Adrenal gland (tissue), 12 donors: ENCODE data around the gene OARD1. TPM values are rescaled to one million over a fixed set of nuclear protein-coding genes. Genes with fewer than 3 reads are reported as not detected.

ENCODE experiments used
- DNase-seq, 7 donors: peaks; one replicate each; pipeline ENCODE4 v3.0.0-alpha.2; 2019 to 2020
- H3K27ac ChIP-seq, 5 donors: fragments of 200-600 bp; sonication (generic) in 4 of 5; 1 replicate in 3 of 5; 2 replicates in 2 of 5; pipeline versions ENCODE4 v1.5.1 to v1.8.0; 2016 to 2020; ENCODE audit warnings: mild to moderate bottlenecking in 1 of 5
- H3K27me3 ChIP-seq: fragments of 200-600 bp; 2 replicates; pipeline ENCODE4 v1.8.0; 2021
- H3K36me3 ChIP-seq, 2 donors: fragments of 200-600 bp; replicated peaks in 1 of 2; 1 replicate in 1 of 2; 2 replicates in 1 of 2; pipeline versions ENCODE4 v1.5.1 to v1.8.0; 2018 to 2022
- H3K4me1 ChIP-seq, 2 donors: fragments of 200-600 bp; replicated peaks in 1 of 2; 1 replicate in 1 of 2; 2 replicates in 1 of 2; pipeline versions ENCODE4 v1.5.1 to v1.8.0; 2018 to 2021
- H3K4me3 ChIP-seq, 4 donors: fragments of 200-600 bp; sonication (generic) in 3 of 4; one replicate each; pipeline ENCODE4 v1.5.1; 2016 to 2018
- H3K9me3 ChIP-seq, 3 donors: fragments of 200-600 bp; sonication (generic) in 1 of 3; replicated peaks in 1 of 3; 1 replicate in 2 of 3; 2 replicates in 1 of 3; pipeline versions ENCODE4 v1.5.1 to v1.8.0; 2016 to 2021
- CTCF ChIP-seq, 6 experiments: fragments of 450-650 bp in 4 of 6; fragments of 200-600 bp in 2 of 6; sonication (generic) in 1 of 6; IDR thresholded peaks; 1 replicate in 5 of 6; 2 replicates in 1 of 6; pipeline versions ENCODE4 v1.5.1 to v1.8.0; 2016 to 2021; ENCODE audit warnings: antibody characterized with exemption in 6 of 6, mild to moderate bottlenecking in 2 of 6, moderate library complexity in 1 of 6
- POLR2A ChIP-seq, 2 donors: fragments of 450-650 bp; IDR thresholded peaks; one replicate each; pipeline ENCODE4 v1.6.1; 2017; ENCODE audit warnings: antibody characterized with exemption in 2 of 2, mild to moderate bottlenecking in 2 of 2, moderate library complexity in 1 of 2
- WGBS, 4 donors: extraction: QIAGEN DNeasy Blood & Tissue Kit in 2 of 4; methylation state at CpG; one replicate each; pipeline versions ENCODE4 v1.1.5 to v1.1.7; 2013 to 2017; 5-methylcytosine and 5-hydroxymethylcytosine counted together
- intact Hi-C, 2 donors: fragments of 100-400 bp; cut with DNase I; formaldehyde crosslinking; loops; one replicate each; pipeline versions ENCODE4 v1.14.1 to v1.15.0; 2022 to 2023
- polyA plus RNA-seq, 3 donors: library from polyadenylated mRNA; stranded (reverse); fragments of 200-250 nt in 2 of 3; fragments of 350-450 nt in 1 of 3; fragmentation: Illumina TruSeq in 1 of 3; extraction: RNeasy Lipid Tissue Mini Kit (QIAGEN cat#74804) in 1 of 3; gene quantifications; one replicate each; pipeline ENCODE4 v1.2.3, GENCODE V29; 2013 to 2014
- total RNA-seq, 9 donors: library from RNA; depleted of rRNA in 4 of 9; stranded (reverse); fragments of >200 nt in 4 of 9; fragments of 120-200 nt in 1 of 9; fragmentation: NEBNext Ultra II Directional in 1 of 9; extraction: Animal tissue kit (Norgen Biotek cat#: 25700) in 1 of 9; gene quantifications; one replicate each; pipeline versions ENCODE4 v1.1.0 to v1.2.4, GENCODE V29; 2013 to 2023
- donor health status: healthy with polysubstance abuse.
- donor health status: Bipolar disorder and iron deficiency.
- donor health status: DM: yes; HTN: yes; CAD: no.
- donor health status: DM: no; HTN: no; CAD: no.
- donor health status: DM: no; HTN: no; CAD: no.
- donor health status: DM: yes; HTN: yes; CAD: no.

OARD1 gene
- total and polyA plus RNA-seq, 12 donors: 10.1 to 44.4 (median 24.1) TPM

DNA sequence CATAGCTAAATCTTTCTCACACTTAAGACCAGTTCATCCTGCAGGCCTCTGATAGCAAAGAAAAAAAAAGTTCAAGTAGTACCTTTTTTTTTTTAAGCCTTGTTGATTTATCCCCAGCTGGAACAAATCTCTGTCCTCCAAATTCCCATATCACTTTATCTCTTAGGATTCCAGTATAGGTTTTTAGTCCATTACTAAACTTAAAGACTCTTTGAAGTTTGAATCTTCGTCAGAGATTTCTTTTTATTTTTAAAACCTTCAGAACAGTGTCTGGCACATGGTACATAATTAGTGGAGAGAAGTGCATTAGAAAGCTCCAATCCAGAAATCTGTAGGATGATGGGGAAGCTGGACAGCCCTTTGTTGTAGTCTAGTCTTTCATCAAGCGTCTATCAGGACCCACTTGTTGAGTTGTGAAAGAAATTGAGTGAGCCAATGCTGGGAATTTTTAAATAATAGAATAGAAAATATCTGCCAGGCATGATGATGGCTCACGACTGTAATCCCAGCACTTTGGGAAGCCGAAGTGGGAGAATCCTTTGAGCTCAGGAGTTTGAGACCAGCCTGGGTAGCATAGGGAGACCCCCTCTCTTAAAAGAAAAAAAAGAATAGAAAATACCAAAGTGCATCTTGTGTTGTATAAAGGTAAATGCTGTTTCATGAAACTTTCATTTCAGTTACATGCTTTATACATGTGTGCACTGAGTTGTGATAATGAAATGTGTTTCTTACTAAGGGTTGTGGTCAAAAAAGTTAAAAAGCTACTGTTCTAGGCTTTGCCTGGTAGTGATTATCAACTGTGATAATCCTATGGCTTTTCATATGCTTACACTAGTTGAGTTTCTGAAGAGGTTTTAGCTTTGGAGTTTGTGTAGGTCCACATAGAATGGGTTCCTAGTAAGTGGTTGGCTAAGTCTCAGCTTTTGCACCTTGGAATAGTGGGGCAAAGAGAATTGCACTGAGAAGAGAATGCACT is 3.8 kb upstream of the OARD1 start:
- TF ChIP-seq CTCF (IDR thresholded peaks at IDR 0.05) (no peak), POLR2A (IDR thresholded peaks at IDR 0.05) (no peak)
- H3K9me3 ChIP-seq: no peaks in the 10 kb centered on the region
- H3K36me3 ChIP-seq: peaks cover 0 to 18% of the 10 kb centered on the region in 2 donors
- H3K27me3 ChIP-seq: no peaks in the 10 kb centered on the region
- intact Hi-C loops: no loop called here
- no peak for DNase-seq
- no peak overlapping the region for H3K27ac ChIP-seq
- WGBS, 4 donors: 85 to 89% (median 86%) methylated on average over 4 of the region's 4 CpGs
- H3K4me3 ChIP-seq: no peak overlapping the region
- peaks cover 14 to 20% of the 10 kb centered on the region in 2 donors for H3K4me1 ChIP-seq

DNA sequence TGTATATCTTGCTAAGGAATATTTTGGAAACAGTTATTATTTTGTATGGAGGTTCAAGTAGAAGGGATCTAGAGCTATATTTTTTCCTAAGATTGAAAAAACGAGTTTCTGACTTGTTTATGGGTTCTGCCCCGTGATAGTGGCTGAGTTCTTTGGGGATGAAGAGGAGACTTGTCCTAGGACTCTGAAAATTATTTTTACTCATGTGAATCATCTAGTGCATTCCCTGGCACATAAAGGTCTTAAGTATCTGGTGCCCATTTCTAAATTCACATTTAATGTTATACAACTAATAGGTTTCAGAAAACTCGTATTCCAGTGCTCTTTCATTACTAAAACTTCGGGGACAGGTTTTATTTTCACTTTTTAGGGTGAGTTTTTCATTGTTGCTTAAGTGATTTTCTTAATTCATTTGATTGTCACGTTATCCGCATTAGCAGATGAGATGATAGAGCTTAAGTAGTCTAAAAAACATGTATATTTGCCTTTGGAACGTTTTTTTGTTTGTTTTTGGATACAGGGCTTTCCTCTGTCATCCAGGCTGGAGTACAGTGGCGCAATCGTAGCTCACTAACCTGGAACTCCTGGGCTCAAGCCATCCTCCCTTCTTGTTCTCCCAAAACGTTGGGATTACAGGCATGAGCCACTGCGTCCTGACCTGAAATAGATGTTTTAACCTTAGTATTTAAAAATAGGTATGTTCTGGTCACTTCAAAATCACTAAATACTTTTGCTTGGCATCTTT is 2.7 kb upstream of the OARD1 start:
- Histone ChIP-seq H3K27ac (peak overlapping the region in 4 of 5 donors; percentile 98 to 100 (median 99)), H3K4me1 (peaks cover 19 to 27% of the 10 kb centered on the region in 2 donors), H3K36me3 (peaks cover 0 to 7% of the 10 kb centered on the region in 2 donors), H3K9me3 (no peaks in the 10 kb centered on the region), H3K27me3 (no peaks in the 10 kb centered on the region), H3K4me3 (peak overlapping the region in 1 of 4 donors; percentile 98)
- 47 to 52% (median 50%) methylated on average over 11 of the region's 11 CpGs for WGBS, 4 donors
- TF ChIP-seq POLR2A (IDR thresholded peaks at IDR 0.05) (no peak), CTCF (IDR thresholded peaks at IDR 0.05) (no peak)
- peak in 1 of 7 donors; percentile 18 for DNase-seq
- intact Hi-C loops: no loop called here

GRCh38 chr6:41073968-41074691 is 2.0 kb upstream of the OARD1 start:
- TF ChIP-seq POLR2A (IDR thresholded peaks at IDR 0.05): no peak
- TF ChIP-seq CTCF (IDR thresholded peaks at IDR 0.05): no peak
- Histone ChIP-seq H3K9me3 (no peaks in the 10 kb centered on the region), H3K4me1 (peaks cover 19 to 27% of the 10 kb centered on the region in 2 donors), H3K27me3 (no peaks in the 10 kb centered on the region), H3K27ac (peak overlapping the region; percentile 95 to 100 (median 99)), H3K4me3 (peak overlapping the region; percentile 62 to 98 (median 85)), H3K36me3 (peaks cover 0 to 4% of the 10 kb centered on the region in 2 donors)
- DNase-seq: peak in 2 of 7 donors; percentile 16 to 34
- intact Hi-C loops: no loop called here
- WGBS, 4 donors: 4 to 5% (median 5%) methylated on average over 11 of the region's 11 CpGs
